ENCODE results near the gene NCBP3.

DNA sequence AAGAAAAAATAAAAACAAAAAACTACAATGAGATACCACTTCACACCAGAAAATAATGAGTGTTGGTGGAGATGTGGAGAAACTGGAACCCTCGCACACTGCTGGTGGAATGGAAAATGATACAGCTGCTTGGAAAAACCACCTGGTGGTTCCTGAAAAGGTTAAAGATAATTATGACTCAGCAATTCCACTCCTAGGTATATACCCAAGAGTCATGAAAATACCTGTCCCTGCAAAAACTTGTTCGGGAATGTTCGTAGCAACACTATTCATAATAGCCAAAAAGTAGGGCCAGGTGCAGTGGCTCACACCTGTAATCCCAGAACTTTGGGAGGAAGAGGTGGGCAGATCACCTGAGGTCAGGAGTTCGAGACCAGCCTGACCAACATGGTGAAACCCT is 36.9 kb downstream of the NCBP3 start:
- TF ChIP-seq, protein P1, sequence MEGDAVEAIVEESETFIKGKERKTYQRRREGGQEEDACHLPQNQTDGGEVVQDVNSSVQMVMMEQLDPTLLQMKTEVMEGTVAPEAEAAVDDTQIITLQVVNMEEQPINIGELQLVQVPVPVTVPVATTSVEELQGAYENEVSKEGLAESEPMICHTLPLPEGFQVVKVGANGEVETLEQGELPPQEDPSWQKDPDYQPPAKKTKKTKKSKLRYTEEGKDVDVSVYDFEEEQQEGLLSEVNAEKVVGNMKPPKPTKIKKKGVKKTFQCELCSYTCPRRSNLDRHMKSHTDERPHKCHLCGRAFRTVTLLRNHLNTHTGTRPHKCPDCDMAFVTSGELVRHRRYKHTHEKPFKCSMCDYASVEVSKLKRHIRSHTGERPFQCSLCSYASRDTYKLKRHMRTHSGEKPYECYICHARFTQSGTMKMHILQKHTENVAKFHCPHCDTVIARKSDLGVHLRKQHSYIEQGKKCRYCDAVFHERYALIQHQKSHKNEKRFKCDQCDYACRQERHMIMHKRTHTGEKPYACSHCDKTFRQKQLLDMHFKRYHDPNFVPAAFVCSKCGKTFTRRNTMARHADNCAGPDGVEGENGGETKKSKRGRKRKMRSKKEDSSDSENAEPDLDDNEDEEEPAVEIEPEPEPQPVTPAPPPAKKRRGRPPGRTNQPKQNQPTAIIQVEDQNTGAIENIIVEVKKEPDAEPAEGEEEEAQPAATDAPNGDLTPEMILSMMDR (conservative IDR thresholded peaks at IDR 0.05; ENCODE audit: low read length) = no peak
- TF ChIP-seq EZH2phosphoT487 (IDR thresholded peaks at IDR 0.05; ENCODE audit: borderline replicate concordance, low read depth, low read length) = no peak
